H1 (cell line): ENCODE results near the gene TMEM86B. TPM values are rescaled to one million over a fixed set of nuclear protein-coding genes. Genes with fewer than 3 reads are reported as not detected.

Experiments
- CTCF ChIA-PET: fragments of 300-600 bp; sonication (Branson Sonifier 250); formaldehyde crosslinking; loops from one replicate; lab custom pipeline; 2021; ENCODE audit not compliant: partially characterized antibody; lab: Charles Lee
- POLR2A ChIA-PET: fragments of 300-600 bp; sonication (Branson Sonifier 250); formaldehyde crosslinking; loops from one replicate; lab custom pipeline; 2021; ENCODE audit warnings: inconsistent platforms; ENCODE audit not compliant: partially characterized antibody; lab: Charles Lee
- DNase-seq, 2 experiments: peaks; one replicate each; pipeline versions ENCODE4 v3.0.0 to v3.0.0-alpha.2; 2010 to 2022; ENCODE audit warnings: low spot score in 2 of 2, low read depth in 1 of 2, mixed read lengths in 1 of 2
- FAIRE-seq: peaks from 2 replicates; lab custom pipeline; 2011; peaks lifted over from hg19 to GRCh38; lab: Jason Lieb, UNC
- H2AFZ ChIP-seq: 2 replicates; pipeline ENCODE4 v1.8.1; 2012; ENCODE audit warnings: low read length, inconsistent platforms
- H2AK5ac ChIP-seq: 2 replicates; pipeline ENCODE4 v1.6.1; 2013; ENCODE audit warnings: low read depth, low read length
- H2BK120ac ChIP-seq: replicated peaks from 2 replicates; pipeline ENCODE3; 2013; ENCODE audit warnings: low read depth, low read length, inconsistent platforms
- H2BK12ac ChIP-seq: 2 replicates; pipeline ENCODE4 v1.6.1; 2013; ENCODE audit warnings: low read depth, low read length
- H2BK15ac ChIP-seq: 2 replicates; pipeline ENCODE4 v1.6.1; 2013; ENCODE audit warnings: low read length
- H2BK20ac ChIP-seq: 2 replicates; pipeline ENCODE4 v1.6.1; 2013; ENCODE audit warnings: low read length
- H2BK5ac ChIP-seq: 2 replicates; pipeline ENCODE4 v1.6.1; 2013; ENCODE audit warnings: low read depth, low read length
- H3K14ac ChIP-seq: 2 replicates; pipeline ENCODE4 v1.6.1; 2013; ENCODE audit warnings: inconsistent platforms; ENCODE audit not compliant: insufficient read length
- H3K18ac ChIP-seq: 2 replicates; pipeline ENCODE4 v1.6.1; 2013; ENCODE audit warnings: low read length; ENCODE audit errors: extremely low read depth
- H3K23ac ChIP-seq: 2 replicates; pipeline ENCODE4 v1.6.1; 2013; ENCODE audit warnings: inconsistent platforms; ENCODE audit not compliant: insufficient read length
- H3K23me2 ChIP-seq: 2 replicates; pipeline ENCODE4 v1.6.1; 2013; ENCODE audit warnings: low read depth, low read length
- H3K27ac ChIP-seq: 2 replicates; pipeline ENCODE4 v1.6.1; 2011; ENCODE audit warnings: low read depth, low read length, inconsistent platforms
- H3K27me3 ChIP-seq, 4 experiments: replicated peaks in 1 of 4; 1 replicate in 1 of 4; 2 replicates in 3 of 4; pipeline versions ENCODE4 v1.6.1 to v1.8.1; 2011 to 2013; ENCODE audit warnings: low read length in 3 of 4, mild to moderate bottlenecking in 3 of 4, inconsistent platforms in 2 of 4, mixed read lengths in 2 of 4, moderate library complexity in 1 of 4; ENCODE audit not compliant: control insufficient read depth in 3 of 4, insufficient read depth in 3 of 4; ENCODE audit errors: extremely low read depth in 1 of 4
- H3K36me3 ChIP-seq, 4 experiments: 2 replicates each; pipeline versions ENCODE4 v1.6.1 to v1.8.1; 2011 to 2013; ENCODE audit warnings: mild to moderate bottlenecking in 4 of 4, low read length in 3 of 4, moderate library complexity in 2 of 4, control low read depth in 1 of 4, inconsistent platforms in 1 of 4; ENCODE audit not compliant: insufficient read depth in 4 of 4, control insufficient read depth in 2 of 4
- H3K4ac ChIP-seq: replicated peaks from 2 replicates; pipeline ENCODE3; 2013; ENCODE audit warnings: low read length, low read depth, mixed read lengths, inconsistent platforms; ENCODE audit not compliant: insufficient read length
- H3K4me1 ChIP-seq, 4 experiments: replicated peaks in 1 of 4; 1 replicate in 1 of 4; 2 replicates in 3 of 4; pipeline versions ENCODE4 v1.6.1 to v1.8.1; 2011 to 2013; ENCODE audit warnings: low read length in 3 of 4, inconsistent platforms in 2 of 4, mixed read lengths in 1 of 4; ENCODE audit not compliant: insufficient read depth in 4 of 4, control insufficient read depth in 3 of 4
- H3K4me2 ChIP-seq, 2 experiments: 2 replicates each; pipeline versions ENCODE4 v1.6.1 to v1.8.1; 2011 to 2013; ENCODE audit warnings: low read depth in 2 of 2, low read length in 2 of 2, control low read depth in 1 of 2, inconsistent platforms in 1 of 2, mild to moderate bottlenecking in 1 of 2; ENCODE audit not compliant: insufficient read depth in 1 of 2
- H3K4me3 ChIP-seq, 4 experiments: fragments of 200-600, 300-600 bp in 1 of 4; sonication (generic), shearing (Covaris generic), sonication (Bioruptor Twin) in 1 of 4; 2 replicates each; pipeline versions ENCODE4 v1.5.1 to v1.8.1; 2011 to 2016; ENCODE audit warnings: low read length in 4 of 4, low read depth in 3 of 4, control low read depth in 2 of 4, inconsistent platforms in 2 of 4, mild to moderate bottlenecking in 2 of 4, mixed read lengths in 1 of 4, moderate library complexity in 1 of 4; ENCODE audit not compliant: insufficient read depth in 2 of 4; ENCODE audit errors: extremely low read depth in 1 of 4
- H3K56ac ChIP-seq: replicated peaks from 2 replicates; pipeline ENCODE3; 2013; ENCODE audit warnings: low read depth, mild to moderate bottlenecking, mixed read lengths, low read length, inconsistent platforms; ENCODE audit not compliant: insufficient read length
- H3K79me1 ChIP-seq: 2 replicates; pipeline ENCODE4 v1.6.1; 2013; ENCODE audit warnings: low read depth, low read length, control low read depth
- H3K79me2 ChIP-seq, 2 experiments: 2 replicates each; pipeline versions ENCODE4 v1.6.1 to v1.8.1; 2012 to 2013; ENCODE audit warnings: low read length in 2 of 2, mild to moderate bottlenecking in 2 of 2, inconsistent platforms in 1 of 2; ENCODE audit not compliant: insufficient read depth in 2 of 2, control insufficient read depth in 1 of 2
- H3K9ac ChIP-seq, 4 experiments: replicated peaks in 1 of 4; 1 replicate in 1 of 4; 2 replicates in 3 of 4; pipeline versions ENCODE4 v1.6.1 to v1.8.1; 2011 to 2013; ENCODE audit warnings: low read depth in 3 of 4, low read length in 3 of 4, control low read depth in 2 of 4, mild to moderate bottlenecking in 2 of 4, moderate library complexity in 2 of 4, inconsistent platforms in 1 of 4; ENCODE audit errors: extremely low read depth in 1 of 4
- H3K9me3 ChIP-seq, 2 experiments: 2 replicates each; pipeline versions ENCODE4 v1.6.1 to v1.8.1; 2012 to 2013; ENCODE audit warnings: mild to moderate bottlenecking in 2 of 2, moderate library complexity in 2 of 2, control low read depth in 1 of 2, inconsistent platforms in 1 of 2, low read depth in 1 of 2, low read length in 1 of 2, mixed read lengths in 1 of 2; ENCODE audit not compliant: insufficient read depth in 2 of 2
- H4K20me1 ChIP-seq, 2 experiments: replicated peaks in 1 of 2; 2 replicates each; pipeline versions ENCODE3 to v1.8.1; 2011 to 2013; ENCODE audit warnings: inconsistent platforms in 2 of 2, low read length in 2 of 2, mild to moderate bottlenecking in 1 of 2; ENCODE audit not compliant: insufficient read depth in 2 of 2, control insufficient read depth in 1 of 2
- H4K5ac ChIP-seq: 2 replicates; pipeline ENCODE4 v1.6.1; 2013; ENCODE audit warnings: low read length, low read depth, mixed read lengths, inconsistent platforms; ENCODE audit not compliant: insufficient read length
- H4K8ac ChIP-seq: 2 replicates; pipeline ENCODE4 v1.8.0; 2013; ENCODE audit warnings: mild to moderate bottlenecking, moderate library complexity, low read length, inconsistent platforms; ENCODE audit not compliant: insufficient read depth; ENCODE audit errors: extremely low read depth
- H4K91ac ChIP-seq: replicated peaks from 2 replicates; pipeline ENCODE3; 2013; ENCODE audit warnings: low read length, mixed read lengths, inconsistent platforms; ENCODE audit not compliant: insufficient read length
- KDM4A ChIP-seq: IDR thresholded peaks from one replicate; pipeline ENCODE4 v1.7.1; 2012; ENCODE audit warnings: low read depth, mild to moderate bottlenecking, moderate library complexity, low read length, inconsistent platforms; ENCODE audit not compliant: severe bottlenecking
- MAFK ChIP-seq: IDR thresholded peaks from 2 replicates; pipeline ENCODE4 v1.6.1; 2012; ENCODE audit warnings: low read depth, mild to moderate bottlenecking, improper control_type of control experiment, low read length
- MAX ChIP-seq: IDR thresholded peaks from 2 replicates; pipeline ENCODE4 v1.6.1; 2012; ENCODE audit warnings: inconsistent platforms
- RNF2 ChIP-seq: fragments of 200-900, 300-1000 bp; sonication (generic); IDR thresholded peaks from 2 replicates; pipeline ENCODE4 v1.7.1; 2016; ENCODE audit warnings: borderline replicate concordance, low read depth, mild to moderate bottlenecking, antibody characterized with exemption, low read length; ENCODE audit not compliant: poor library complexity, severe bottlenecking; ENCODE audit errors: missing control alignments
- SIN3A ChIP-seq, 2 experiments: IDR thresholded peaks in 1 of 2; conservative IDR thresholded peaks in 1 of 2; 2 replicates each; pipeline ENCODE4 v1.6.1; 2011 to 2012; ENCODE audit warnings: low read length in 2 of 2, improper control_type of control experiment in 1 of 2, low read depth in 1 of 2, mild to moderate bottlenecking in 1 of 2
- TAF7 ChIP-seq: optimal IDR thresholded peaks from 2 replicates; pipeline ENCODE3; 2011; ENCODE audit warnings: low read depth, mild to moderate bottlenecking, inconsistent platforms, low read length, moderate library complexity, borderline replicate concordance
- TBP ChIP-seq: IDR thresholded peaks from 2 replicates; pipeline ENCODE4 v1.6.1; 2011; ENCODE audit warnings: low read depth, low read length, improper control_type of control experiment
- WGBS, 2 experiments: shearing (Covaris generic) in 1 of 2; methylation state at CpG; one replicate each; pipeline versions ENCODE4 v1.1.6 to v1.1.7; 2013 to 2015; ENCODE audit warnings: low lambda C conversion rate in 2 of 2, mixed read lengths in 2 of 2, inconsistent platforms in 1 of 2, low coverage in 1 of 2, missing lambda C conversion rate in 1 of 2; ENCODE audit not compliant: insufficient replicate concordance in 2 of 2, insufficient coverage in 1 of 2, insufficient read length in 1 of 2; ENCODE audit errors: extremely low coverage in 1 of 2, missing lambda C conversion rate in 1 of 2; 5-methylcytosine and 5-hydroxymethylcytosine counted together
- polyA plus RNA-seq, 7 experiments: library from polyadenylated mRNA; depleted of rRNA in 3 of 7; stranded (reverse) in 5 of 7; unstranded in 2 of 7; fragments of >200 nt in 5 of 7; fragments of 200-250 nt in 2 of 7; gene quantifications; 1 replicate in 5 of 7; 2 replicates in 1 of 7; 4 replicates in 1 of 7; pipeline versions ENCODE4 v1.2.1 to v1.2.3, GENCODE V29; 2011 to 2013; ENCODE audit warnings: missing spikeins in 2 of 7, mixed read lengths in 2 of 7
- total RNA-seq: library from RNA; stranded (reverse); fragmentation: NEBNext Ultra II Directional; extraction: Animal tissue kit (Norgen Biotek cat#: 25700); gene quantifications from 2 replicates; pipeline ENCODE4 v1.2.1, GENCODE V29; 2021
- TF ChIP-seq, protein P1 (sequence below): IDR thresholded peaks from 2 replicates; pipeline ENCODE4 v1.6.1; 2011; ENCODE audit warnings: low read depth, mild to moderate bottlenecking, low read length; ENCODE audit not compliant: insufficient read depth

The TMEM86B gene
- total and polyA plus RNA-seq, 2 of the 8 experiments (the other 6 are each of a cell fraction or from before 2014, with no cell fraction given): 2.0 to 2.9 TPM

GRCh38 chr19:55206664-55207500, 21.7 kb downstream of the TMEM86B start:
- Histone ChIP-seq H3K14ac (no peak overlapping the region), H3K36me3 (no peaks in the 10 kb centered on the region), H3K4ac (no peak overlapping the region), H4K5ac (no peak overlapping the region), H3K4me1 (peaks cover 0 to 3% (median under 1%) of the 10 kb centered on the region in 4 experiments; a peak in 2 of 7 replicates), H2AFZ (peak overlapping the region; percentile 68; the same call in 1 of the 2 replicates), H2BK20ac (no peak overlapping the region), H3K27ac (no peak overlapping the region), H3K9me3 (peaks cover 0 to under 1% of the 10 kb centered on the region in 2 experiments; a peak in 1 of 4 replicates), H2BK5ac (no peak overlapping the region), H3K18ac (no peak overlapping the region; the same call in 1 of the 2 replicates), H4K20me1 (no peaks in the 10 kb centered on the region), H3K27me3 (no peaks in the 10 kb centered on the region; a peak in 1 of 7 replicates), H3K4me3 (no peak overlapping the region), H3K9ac (no peak overlapping the region), H3K23me2 (no peaks in the 10 kb centered on the region; the same call in 1 of the 2 replicates), H4K8ac (0 out of 2 replicates have a peak overlapping the region, but pooled peaks have one; percentile 3), H4K91ac (no peak overlapping the region), H2AK5ac (no peak overlapping the region), H3K56ac (no peak overlapping the region), H2BK120ac (no peak overlapping the region), H3K4me2 (peak overlapping the region; percentile 47 to 53; a peak in 3 of 4 replicates), H3K79me2 (no peaks in the 10 kb centered on the region), H3K23ac (no peak overlapping the region), H3K79me1 (no peaks in the 10 kb centered on the region), H2BK15ac (no peak overlapping the region), H2BK12ac (peak overlapping the region; percentile 60; the same call in 1 of the 2 replicates)
- DNase-seq (peak in 1 of 2 experiments; percentile 74), FAIRE-seq (no peak)
- 63% methylated on average over 26 of the region's 29 CpGs; no CpG with 5 or more reads in 1 of the 2 experiments for WGBS, 2 experiments
- ChIA-PET POLR2A (interaction anchor here (0.9 to 1.1 kb wide), 5 partner anchors 9 to 201 kb away, joined by 3 to 4 read pairs (median 3); partner anchors contain the start of gene UBE2S), CTCF (interaction anchor here (0.8 to 1.5 kb wide), 5 partner anchors 9 to 71 kb away, joined by 3 to 5 read pairs (median 4); partner anchors contain the start of gene DNAAF3)
- TF ChIP-seq MAX (peak; percentile 24; the same call in 1 of the 2 replicates), MAFK (no peak), SIN3A (conservative IDR thresholded peaks at IDR 0.05 in 1 of 2, IDR thresholded peaks at IDR 0.05 in 1 of 2; ENCODE audit: low read depth in 1 of 2, low read length in 2 of 2) (no peak), KDM4A (no peak), TBP (peak; percentile 40; the same call in 1 of the 2 replicates), RNF2 (no peak), TAF7 (no peak)
- TF ChIP-seq, protein P1, sequence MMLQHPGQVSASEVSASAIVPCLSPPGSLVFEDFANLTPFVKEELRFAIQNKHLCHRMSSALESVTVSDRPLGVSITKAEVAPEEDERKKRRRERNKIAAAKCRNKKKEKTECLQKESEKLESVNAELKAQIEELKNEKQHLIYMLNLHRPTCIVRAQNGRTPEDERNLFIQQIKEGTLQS: 0 out of 2 replicates have a peak, but pooled peaks have one; percentile 27
